Kidney (tissue), 14 donors: ENCODE measurements around the gene MKS1. TPM values are rescaled to one million over a fixed set of nuclear protein-coding genes. Genes with fewer than 3 reads are reported as not detected.

Source experiments
- DNase-seq, 5 donors: peaks; one replicate each; pipeline ENCODE4 v3.0.0-alpha.2; 2013 to 2020
- FAIRE-seq: peaks from 2 replicates; lab custom pipeline; 2012; peaks lifted over from hg19 to GRCh38; lab: Jason Lieb, UNC
- H3K27ac ChIP-seq, 2 donors: one replicate each; pipeline ENCODE4 v1.7.0; 2013; ENCODE audit warnings: low read depth in 2 of 2, low read length in 2 of 2, inconsistent platforms in 1 of 2
- H3K27me3 ChIP-seq: one replicate; pipeline ENCODE4 v1.7.1; 2013; ENCODE audit warnings: low read length, inconsistent platforms; ENCODE audit not compliant: control insufficient read depth, insufficient read depth
- H3K36me3 ChIP-seq, 3 donors: one replicate each; pipeline versions ENCODE4 v1.7.0 to v1.7.1; 2013; ENCODE audit warnings: low read length in 3 of 3, control low read depth in 1 of 3, inconsistent platforms in 1 of 3; ENCODE audit not compliant: insufficient read depth in 3 of 3, control insufficient read depth in 2 of 3
- H3K4me1 ChIP-seq, 3 donors: one replicate each; pipeline versions ENCODE4 v1.7.0 to v1.7.1; 2013; ENCODE audit warnings: low read length in 3 of 3, inconsistent platforms in 1 of 3, low read depth in 1 of 3; ENCODE audit not compliant: control insufficient read depth in 2 of 3, insufficient read depth in 2 of 3
- H3K4me3 ChIP-seq, 3 donors: one replicate each; pipeline versions ENCODE4 v1.7.0 to v1.8.1; 2013; ENCODE audit warnings: low read length in 3 of 3, control low read depth in 1 of 3, inconsistent platforms in 1 of 3
- H3K9ac ChIP-seq, 3 donors: one replicate each; pipeline versions ENCODE4 v1.7.0 to v1.7.1; 2013; ENCODE audit warnings: low read length in 3 of 3, control low read depth in 1 of 3, inconsistent platforms in 1 of 3
- H3K9me3 ChIP-seq, 3 donors: one replicate each; pipeline versions ENCODE4 v1.7.0 to v1.7.1; 2013; ENCODE audit warnings: low read length in 3 of 3, control low read depth in 1 of 3, inconsistent platforms in 1 of 3; ENCODE audit not compliant: control insufficient read depth in 2 of 3, insufficient read depth in 1 of 3
- CTCF ChIP-seq: IDR thresholded peaks from 3 replicates; pipeline ENCODE4 v1.5.1; 2012; ENCODE audit warnings: mild to moderate bottlenecking, moderate library complexity, borderline replicate concordance; ENCODE audit not compliant: insufficient read depth; ENCODE audit errors: extremely low read depth
- intact Hi-C: fragments of 100-400 bp; cut with DNase I; formaldehyde crosslinking; loops from one replicate; pipeline ENCODE4 v1.11.1; 2022
- polyA plus RNA-seq: library from polyadenylated mRNA; stranded (reverse); fragments of 350-450 nt; fragmentation: Illumina TruSeq; extraction: RNeasy Lipid Tissue Mini Kit (QIAGEN cat#74804); gene quantifications from one replicate; pipeline ENCODE4 v1.2.3, GENCODE V29; 2014; ENCODE audit warnings: low read depth, low replicate concordance; ENCODE audit not compliant: insufficient read depth
- total RNA-seq: library from RNA; stranded (reverse); fragmentation: NEBNext Ultra II Directional; extraction: Animal tissue kit (Norgen Biotek cat#: 25700); gene quantifications from one replicate; pipeline ENCODE4 v1.2.1, GENCODE V29; 2021
- donor health status: control.
- donor health status: control.
- donor health status: control.
- donor health status: control.
- donor health status: control.
- donor health status: DM: yes; HTN: yes; CAD: no.
- donor health status: Normal renal cell carcinoma (clear cell type).

The MKS1 gene
- total and polyA plus RNA-seq, 2 donors from 2014 or later = 17.2 to 25.6 TPM

GRCh38 chr17:58183514-58183913 is 35.5 kb downstream of the MKS1 start:
- TF ChIP-seq CTCF = no peak
- no peak for DNase-seq
- H3K4me3 ChIP-seq = no peak overlapping the region
- no peak overlapping the region for H3K27ac ChIP-seq
- intact Hi-C loops = no loop called here
- no peak overlapping the region for H3K9ac ChIP-seq
- H3K4me1 ChIP-seq = no peaks in the 10 kb centered on the region
- H3K36me3 ChIP-seq = no peaks in the 10 kb centered on the region
- no peaks in the 10 kb centered on the region for H3K9me3 ChIP-seq
- no peaks in the 10 kb centered on the region for H3K27me3 ChIP-seq
- FAIRE-seq = no peak

GRCh38 chr17:58181796-58182195 is 37.3 kb downstream of the MKS1 start:
- Histone ChIP-seq H3K4me3 (no peak overlapping the region), H3K9ac (no peak overlapping the region), H3K27me3 (no peaks in the 10 kb centered on the region), H3K4me1 (no peaks in the 10 kb centered on the region), H3K36me3 (no peaks in the 10 kb centered on the region), H3K9me3 (no peaks in the 10 kb centered on the region), H3K27ac (no peak overlapping the region)
- FAIRE-seq (no peak), DNase-seq (no peak)
- no peak for TF ChIP-seq CTCF
- intact Hi-C loops = no loop called here

GRCh38 chr17:58176200-58176599 is 42.9 kb downstream of the MKS1 start:
- Histone ChIP-seq H3K27ac (no peak overlapping the region), H3K9ac (no peak overlapping the region), H3K4me3 (no peak overlapping the region), H3K4me1 (no peaks in the 10 kb centered on the region), H3K36me3 (no peaks in the 10 kb centered on the region), H3K9me3 (no peaks in the 10 kb centered on the region), H3K27me3 (no peaks in the 10 kb centered on the region)
- peak in 2 of 5 donors; percentile 10 to 34 for DNase-seq
- no peak for TF ChIP-seq CTCF
- intact Hi-C loops = no loop called here
- no peak for FAIRE-seq

GRCh38 chr17:58174871-58175270 is 44.2 kb downstream of the MKS1 start:
- H3K4me1 ChIP-seq = no peaks in the 10 kb centered on the region
- no peak overlapping the region for H3K4me3 ChIP-seq
- intact Hi-C loops = no loop called here
- no peaks in the 10 kb centered on the region for H3K9me3 ChIP-seq
- no peak overlapping the region for H3K9ac ChIP-seq
- TF ChIP-seq CTCF = no peak
- DNase-seq = no peak
- H3K27ac ChIP-seq = no peak overlapping the region
- H3K36me3 ChIP-seq = no peaks in the 10 kb centered on the region
- no peak for FAIRE-seq
- no peaks in the 10 kb centered on the region for H3K27me3 ChIP-seq
